Measurements from ENCODE around the gene SMIM38.

Gene SMIM38

GRCh38 chr11:69174841-69175240, 19.1 kb downstream of the SMIM38 start:
- in situ Hi-C loops (cut with MboI; ENCODE audit: low sequenced_read_pairs) = no loop called here

GRCh38 chr11:69178819-69179482, 23.2 kb downstream of the SMIM38 start:
- in situ Hi-C loops (cut with MboI; ENCODE audit: low sequenced_read_pairs) = no loop called here

- in situ Hi-C loops (cut with MboI; ENCODE audit: low sequenced_read_pairs) = no loop called here
Observed at GRCh38 chr11:69180226-69180625, 24.5 kb downstream of the SMIM38 start.

- in situ Hi-C loops (cut with MboI; ENCODE audit: low sequenced_read_pairs) = no loop called here
Observed at GRCh38 chr11:69180726-69181125, 25.0 kb downstream of the SMIM38 start.

- in situ Hi-C loops (cut with MboI; ENCODE audit: low sequenced_read_pairs) = no loop called here
Observed at GRCh38 chr11:69183613-69184012, 27.9 kb downstream of the SMIM38 start.

GRCh38 chr11:69186316-69187260, 30.9 kb downstream of the SMIM38 start:
- in situ Hi-C loops (cut with MboI; ENCODE audit: low sequenced_read_pairs) = no loop called here

GRCh38 chr11:69187540-69188065, 31.9 kb downstream of the SMIM38 start:
- in situ Hi-C loops (cut with MboI; ENCODE audit: low sequenced_read_pairs) = no loop called here

- in situ Hi-C loops (cut with MboI; ENCODE audit: low sequenced_read_pairs) = no loop called here
Observed at GRCh38 chr11:69189059-69189458, 33.3 kb downstream of the SMIM38 start.

GRCh38 chr11:69190796-69191536, 35.2 kb downstream of the SMIM38 start:
- in situ Hi-C loops (cut with MboI; ENCODE audit: low sequenced_read_pairs) = no loop called here

- in situ Hi-C loops (cut with MboI; ENCODE audit: low sequenced_read_pairs) = no loop called here
Observed at GRCh38 chr11:69192301-69192721, 36.6 kb downstream of the SMIM38 start.

- in situ Hi-C loops (cut with MboI; ENCODE audit: low sequenced_read_pairs) = no loop called here
Observed at GRCh38 chr11:69193151-69193550, 37.4 kb downstream of the SMIM38 start.

- in situ Hi-C loops (cut with MboI; ENCODE audit: low sequenced_read_pairs) = no loop called here
Observed at GRCh38 chr11:69193629-69194028, 37.9 kb downstream of the SMIM38 start.

GRCh38 chr11:69194396-69194795, 38.7 kb downstream of the SMIM38 start:
- in situ Hi-C loops (cut with MboI; ENCODE audit: low sequenced_read_pairs) = no loop called here

GRCh38 chr11:69194956-69195355, 39.2 kb downstream of the SMIM38 start:
- in situ Hi-C loops (cut with MboI; ENCODE audit: low sequenced_read_pairs) = no loop called here

GRCh38 chr11:69195824-69196782, 40.4 kb downstream of the SMIM38 start:
- in situ Hi-C loops (cut with MboI; ENCODE audit: low sequenced_read_pairs) = no loop called here

GRCh38 chr11:69196783-69197169, 41.0 kb downstream of the SMIM38 start:
- in situ Hi-C loops (cut with MboI; ENCODE audit: low sequenced_read_pairs) = no loop called here

GRCh38 chr11:69198891-69199582, 43.3 kb downstream of the SMIM38 start:
- in situ Hi-C loops (cut with MboI; ENCODE audit: low sequenced_read_pairs) = no loop called here

GRCh38 chr11:69199583-69200315, 44.0 kb downstream of the SMIM38 start:
- in situ Hi-C loops (cut with MboI; ENCODE audit: low sequenced_read_pairs) = no loop called here
